Activated T-cell treated with anti-CD3 and anti-CD28 coated beads, Interleukin-2, amount 50 U/mL, for 24 hours (primary cell): ENCODE measurements around the gene CCDC34.

Source experiments
- DNase-seq: peaks from one replicate; pipeline ENCODE4 v3.0.0-alpha.2; 2020
- H3K27ac Mint-ChIP-seq: 2 replicates; pipeline ENCODE4 v1.8.0; 2020; ENCODE audit warnings: mild to moderate bottlenecking, mixed read lengths
- H3K27me3 Mint-ChIP-seq: 2 replicates; pipeline ENCODE4 v1.8.0; 2020; ENCODE audit warnings: mixed read lengths
- H3K36me3 Mint-ChIP-seq: 2 replicates; pipeline ENCODE4 v1.8.0; 2020; ENCODE audit warnings: low read depth, mixed read lengths
- H3K4me1 Mint-ChIP-seq: 2 replicates; pipeline ENCODE4 v1.8.0; 2020; ENCODE audit warnings: low read depth, mixed read lengths
- H3K4me3 Mint-ChIP-seq: 2 replicates; pipeline ENCODE4 v1.8.0; 2020; ENCODE audit warnings: mild to moderate bottlenecking, moderate library complexity, mixed read lengths
- H3K9me3 Mint-ChIP-seq: 2 replicates; pipeline ENCODE4 v1.8.0; 2020; ENCODE audit warnings: mixed read lengths

Gene CCDC34

GRCh38 chr11:27305751-27306150 lies 57.3 kb downstream of the CCDC34 start:
- Mint-ChIP-seq H3K27ac (no peak overlapping the region), H3K27me3 (peaks cover 13% of the 10 kb centered on the region), H3K9me3 (no peaks in the 10 kb centered on the region), H3K4me3 (no peak overlapping the region), H3K36me3 (no peaks in the 10 kb centered on the region), H3K4me1 (peaks cover 8% of the 10 kb centered on the region)
- no peak for DNase-seq

GRCh38 chr11:27304514-27304913 lies 58.5 kb downstream of the CCDC34 start:
- no peak overlapping the region for H3K4me3 Mint-ChIP-seq

GRCh38 chr11:27303903-27304302 lies 59.1 kb downstream of the CCDC34 start:
- DNase-seq = no peak
- peaks cover 16% of the 10 kb centered on the region for H3K27me3 Mint-ChIP-seq
- H3K9me3 Mint-ChIP-seq = no peaks in the 10 kb centered on the region
- H3K27ac Mint-ChIP-seq = no peak overlapping the region
- H3K4me1 Mint-ChIP-seq = peaks cover 8% of the 10 kb centered on the region
- no peak overlapping the region for H3K4me3 Mint-ChIP-seq
- H3K36me3 Mint-ChIP-seq = no peaks in the 10 kb centered on the region

More at GRCh38 chr11:27304514-27304913, 58.5 kb downstream of the CCDC34 start:
- no peak for DNase-seq
- peaks cover 8% of the 10 kb centered on the region for H3K4me1 Mint-ChIP-seq
- H3K36me3 Mint-ChIP-seq = no peaks in the 10 kb centered on the region
- no peak overlapping the region for H3K27ac Mint-ChIP-seq
- H3K27me3 Mint-ChIP-seq = peaks cover 16% of the 10 kb centered on the region
- H3K9me3 Mint-ChIP-seq = no peaks in the 10 kb centered on the region

- H3K36me3 Mint-ChIP-seq = no peaks in the 10 kb centered on the region
- no peak overlapping the region for H3K27ac Mint-ChIP-seq
- peaks cover 25% of the 10 kb centered on the region for H3K27me3 Mint-ChIP-seq
- H3K4me3 Mint-ChIP-seq = no peak overlapping the region
- H3K9me3 Mint-ChIP-seq = no peaks in the 10 kb centered on the region
- H3K4me1 Mint-ChIP-seq = peaks cover 8% of the 10 kb centered on the region
- no peak for DNase-seq
Observed at GRCh38 chr11:27300974-27301373, 62.0 kb downstream of the CCDC34 start.

GRCh38 chr11:27297616-27298015 lies 65.4 kb downstream of the CCDC34 start:
- no peaks in the 10 kb centered on the region for H3K36me3 Mint-ChIP-seq
- H3K9me3 Mint-ChIP-seq = peaks cover 4% of the 10 kb centered on the region
- H3K4me3 Mint-ChIP-seq = no peak overlapping the region
- DNase-seq = no peak
- H3K27me3 Mint-ChIP-seq = peaks cover 19% of the 10 kb centered on the region
- H3K4me1 Mint-ChIP-seq = peaks cover 8% of the 10 kb centered on the region
- H3K27ac Mint-ChIP-seq = no peak overlapping the region

GRCh38 chr11:27296497-27296896 lies 66.5 kb downstream of the CCDC34 start:
- no peak overlapping the region for H3K27ac Mint-ChIP-seq

GRCh38 chr11:27295928-27296327 lies 67.1 kb downstream of the CCDC34 start:
- no peak for DNase-seq
- Mint-ChIP-seq H3K27me3 (peaks cover 21% of the 10 kb centered on the region), H3K4me1 (peaks cover 2% of the 10 kb centered on the region), H3K4me3 (no peak overlapping the region), H3K27ac (no peak overlapping the region), H3K9me3 (peaks cover 14% of the 10 kb centered on the region), H3K36me3 (no peaks in the 10 kb centered on the region)

More at GRCh38 chr11:27296497-27296896, 66.5 kb downstream of the CCDC34 start:
- H3K4me3 Mint-ChIP-seq = no peak overlapping the region
- H3K36me3 Mint-ChIP-seq = no peaks in the 10 kb centered on the region
- no peak for DNase-seq
- peaks cover 21% of the 10 kb centered on the region for H3K27me3 Mint-ChIP-seq
- peaks cover 8% of the 10 kb centered on the region for H3K9me3 Mint-ChIP-seq
- peaks cover 7% of the 10 kb centered on the region for H3K4me1 Mint-ChIP-seq

- Mint-ChIP-seq H3K4me1 (no peaks in the 10 kb centered on the region), H3K27ac (no peak overlapping the region), H3K9me3 (peaks cover 24% of the 10 kb centered on the region)
Observed at GRCh38 chr11:27294654-27295053, 68.4 kb downstream of the CCDC34 start.

GRCh38 chr11:27293515-27294417 lies 69.2 kb downstream of the CCDC34 start:
- Mint-ChIP-seq H3K36me3 (no peaks in the 10 kb centered on the region), H3K27me3 (peaks cover 21% of the 10 kb centered on the region), H3K9me3 (peaks cover 25% of the 10 kb centered on the region), H3K4me3 (no peak overlapping the region), H3K4me1 (no peaks in the 10 kb centered on the region), H3K27ac (no peak overlapping the region)
- DNase-seq = no peak

More at GRCh38 chr11:27294654-27295053, 68.4 kb downstream of the CCDC34 start:
- Mint-ChIP-seq H3K27me3 (peaks cover 20% of the 10 kb centered on the region), H3K36me3 (no peaks in the 10 kb centered on the region), H3K4me3 (no peak overlapping the region)
- no peak for DNase-seq

- H3K4me3 Mint-ChIP-seq = no peak overlapping the region
- peaks cover 12% of the 10 kb centered on the region for H3K27me3 Mint-ChIP-seq
- H3K36me3 Mint-ChIP-seq = no peaks in the 10 kb centered on the region
- H3K9me3 Mint-ChIP-seq = peaks cover 25% of the 10 kb centered on the region
- no peaks in the 10 kb centered on the region for H3K4me1 Mint-ChIP-seq
- H3K27ac Mint-ChIP-seq = no peak overlapping the region
- no peak for DNase-seq
Observed at GRCh38 chr11:27292637-27293010, 70.4 kb downstream of the CCDC34 start.

GRCh38 chr11:27291954-27292636 lies 70.9 kb downstream of the CCDC34 start:
- Mint-ChIP-seq H3K36me3 (no peaks in the 10 kb centered on the region), H3K4me3 (no peak overlapping the region), H3K4me1 (no peaks in the 10 kb centered on the region), H3K27ac (no peak overlapping the region), H3K9me3 (peaks cover 25% of the 10 kb centered on the region), H3K27me3 (peaks cover 12% of the 10 kb centered on the region)
- no peak for DNase-seq

GRCh38 chr11:27291302-27291889 lies 71.6 kb downstream of the CCDC34 start:
- no peaks in the 10 kb centered on the region for H3K4me1 Mint-ChIP-seq
- H3K36me3 Mint-ChIP-seq = no peaks in the 10 kb centered on the region
- H3K27me3 Mint-ChIP-seq = peaks cover 12% of the 10 kb centered on the region
- peaks cover 25% of the 10 kb centered on the region for H3K9me3 Mint-ChIP-seq
- H3K4me3 Mint-ChIP-seq = no peak overlapping the region
- no peak for DNase-seq
- H3K27ac Mint-ChIP-seq = no peak overlapping the region

- no peak overlapping the region for H3K4me3 Mint-ChIP-seq
- peaks cover 10% of the 10 kb centered on the region for H3K27me3 Mint-ChIP-seq
- no peaks in the 10 kb centered on the region for H3K4me1 Mint-ChIP-seq
- no peaks in the 10 kb centered on the region for H3K36me3 Mint-ChIP-seq
- no peak for DNase-seq
- H3K27ac Mint-ChIP-seq = no peak overlapping the region
- peaks cover 25% of the 10 kb centered on the region for H3K9me3 Mint-ChIP-seq
Observed at GRCh38 chr11:27290261-27291050, 72.6 kb downstream of the CCDC34 start.
